HG03520 (cell line): ENCODE results near the gene KCNK5.

ENCODE experiments used
- ATAC-seq: cut with Tn5 transposase; IDR thresholded peaks from one replicate; pipeline ENCODE4 v1.9.1; 2021; ENCODE audit warnings: mild to moderate bottlenecking, moderate library complexity; ENCODE audit not compliant: unreplicated experiment

KCNK5 gene

GRCh38 chr6:39199231-39199940 is 29.9 kb downstream of the KCNK5 start:
- no peak for ATAC-seq

GRCh38 chr6:39198528-39198927 is 30.7 kb downstream of the KCNK5 start:
- no peak for ATAC-seq

- no peak for ATAC-seq
Observed at GRCh38 chr6:39197922-39198500, 31.3 kb downstream of the KCNK5 start.

- no peak for ATAC-seq
Observed at GRCh38 chr6:39197521-39197920, 31.8 kb downstream of the KCNK5 start.

- ATAC-seq: no peak
Observed at GRCh38 chr6:39196673-39197091, 32.6 kb downstream of the KCNK5 start.

GRCh38 chr6:39195792-39196385 is 33.4 kb downstream of the KCNK5 start:
- ATAC-seq: no peak

GRCh38 chr6:39194466-39194865 is 34.8 kb downstream of the KCNK5 start:
- ATAC-seq: no peak

GRCh38 chr6:39193201-39193791 is 36.0 kb downstream of the KCNK5 start:
- ATAC-seq: no peak

GRCh38 chr6:39192736-39193135 is 36.5 kb downstream of the KCNK5 start:
- ATAC-seq: no peak

- no peak for ATAC-seq
Observed at GRCh38 chr6:39191236-39191930, 37.9 kb downstream of the KCNK5 start.

- no peak for ATAC-seq
Observed at GRCh38 chr6:39190545-39191235, 38.6 kb downstream of the KCNK5 start.

GRCh38 chr6:39189915-39190544 is 39.2 kb downstream of the KCNK5 start:
- ATAC-seq: no peak

- ATAC-seq: no peak
Observed at GRCh38 chr6:39189131-39189530, 40.1 kb downstream of the KCNK5 start.

- ATAC-seq: no peak
Observed at GRCh38 chr6:39188571-39188970, 40.7 kb downstream of the KCNK5 start.

- ATAC-seq: no peak
Observed at GRCh38 chr6:39188098-39188450, 41.2 kb downstream of the KCNK5 start.

- ATAC-seq: no peak
Observed at GRCh38 chr6:39184906-39185580, 44.2 kb downstream of the KCNK5 start.

- no peak for ATAC-seq
Observed at GRCh38 chr6:39182604-39183003, 46.7 kb downstream of the KCNK5 start.

- ATAC-seq: no peak
Observed at GRCh38 chr6:39181826-39182225, 47.4 kb downstream of the KCNK5 start.

GRCh38 chr6:39181333-39181732 is 47.9 kb downstream of the KCNK5 start:
- ATAC-seq: no peak

- ATAC-seq: no peak
Observed at GRCh38 chr6:39178804-39179203, 50.5 kb downstream of the KCNK5 start.
